IMR-90 (cell line): Measurements from ENCODE around the gene PIP4K2A.

ENCODE experiments used
- CEBPB ChIP-seq: IDR thresholded peaks from 2 replicates; pipeline ENCODE4 v1.6.1; 2012; ENCODE audit warnings: low read depth, low read length, improper control_type of control experiment
- CTCF ChIP-seq: conservative IDR thresholded peaks from 2 replicates; pipeline ENCODE4 v1.5.1; 2012; ENCODE audit warnings: mild to moderate bottlenecking, low read depth, low read length, improper control_type of control experiment
- MAZ ChIP-seq: IDR thresholded peaks from 2 replicates; pipeline ENCODE4 v1.6.1; 2012; ENCODE audit warnings: low read depth, mild to moderate bottlenecking, low read length, improper control_type of control experiment, moderate library complexity, borderline replicate concordance
- MXI1 ChIP-seq: IDR thresholded peaks from 2 replicates; pipeline ENCODE4 v1.6.1; 2012; ENCODE audit warnings: low read depth, mild to moderate bottlenecking, low read length, moderate library complexity, borderline replicate concordance
- POLR2A ChIP-seq: IDR thresholded peaks from 2 replicates; pipeline ENCODE4 v1.6.1; 2012; ENCODE audit warnings: mild to moderate bottlenecking, low read depth, low read length
- RCOR1 ChIP-seq: IDR thresholded peaks from 2 replicates; pipeline ENCODE4 v1.6.1; 2012; ENCODE audit warnings: mild to moderate bottlenecking, low read length, improper control_type of control experiment; ENCODE audit not compliant: insufficient replicate concordance
- RFX5 ChIP-seq: IDR thresholded peaks from 2 replicates; pipeline ENCODE4 v1.8.0; 2012; ENCODE audit warnings: low read depth, mild to moderate bottlenecking, low read length, moderate library complexity
- SMC3 ChIP-seq: fragments of 150-350 bp; IDR thresholded peaks from 2 replicates; pipeline ENCODE4 v1.6.1; 2016; ENCODE audit warnings: low read depth, mild to moderate bottlenecking, antibody characterized with exemption, low read length, moderate library complexity

DNA sequence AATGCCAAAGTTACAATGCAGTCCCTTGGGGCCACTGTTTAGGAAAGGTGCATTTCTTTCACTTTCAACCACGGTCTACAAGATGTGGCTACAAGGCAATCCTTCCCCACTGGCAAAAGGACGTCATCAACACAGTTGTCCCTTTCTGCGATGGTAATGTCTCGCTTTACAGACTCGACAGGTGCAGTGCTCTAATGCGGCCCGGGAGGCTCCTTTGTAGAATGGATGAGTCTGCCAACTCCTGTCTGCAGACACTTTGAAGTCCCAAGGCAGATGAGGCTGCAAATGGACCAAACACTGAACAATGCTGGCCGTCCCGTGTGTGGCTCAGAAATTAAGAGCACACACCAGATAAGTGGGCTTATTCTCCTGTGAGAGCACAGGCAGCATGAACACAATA, 133.7 kb downstream of the PIP4K2A start:
- TF ChIP-seq MXI1 (no peak), CTCF (no peak), POLR2A (no peak), MAZ (no peak), RCOR1 (no peak), SMC3 (no peak), CEBPB (no peak), RFX5 (no peak)
